Activated CD4-positive, alpha-beta T cell treated with anti-CD3 and anti-CD28 coated beads, Interleukin-2, amount 10 ng/mL, durations not matched to agents 7 days and 5 days (primary cell): Measurements from ENCODE around the gene GJA1. TPM values are rescaled to one million over a fixed set of nuclear protein-coding genes. Genes with fewer than 3 reads are reported as not detected.

Source experiments
- CTCF ChIA-PET: fragments of 350-600 bp; sonication (Branson Sonifier 250); formaldehyde crosslinking; loops from one replicate; lab custom pipeline; 2021; ENCODE audit warnings: antibody characterized with exemption; lab: Charles Lee
- POLR2A ChIA-PET: fragments of 350-600 bp; sonication (Branson Sonifier 250); formaldehyde crosslinking; loops from one replicate; lab custom pipeline; 2021; ENCODE audit warnings: antibody characterized with exemption; lab: Charles Lee
- DNase-seq: peaks from one replicate; pipeline ENCODE4 v3.0.0-alpha.2; 2020
- H3K27ac Mint-ChIP-seq: one replicate; pipeline ENCODE4 v1.8.0; 2021; ENCODE audit warnings: mild to moderate bottlenecking, moderate library complexity, mixed read lengths
- H3K27me3 Mint-ChIP-seq: one replicate; pipeline ENCODE4 v1.8.0; 2021; ENCODE audit warnings: mixed read lengths
- H3K36me3 Mint-ChIP-seq: one replicate; pipeline ENCODE4 v1.8.0; 2021; ENCODE audit warnings: low read depth, mixed read lengths
- H3K4me1 Mint-ChIP-seq: one replicate; pipeline ENCODE4 v1.8.0; 2021; ENCODE audit warnings: mixed read lengths
- H3K4me3 Mint-ChIP-seq: one replicate; pipeline ENCODE4 v1.8.0; 2021; ENCODE audit warnings: mild to moderate bottlenecking, moderate library complexity, mixed read lengths
- H3K9me3 Mint-ChIP-seq: one replicate; pipeline ENCODE4 v1.8.0; 2021; ENCODE audit warnings: mixed read lengths
- total RNA-seq, 2 experiments: library from RNA; stranded (reverse); gene quantifications; one replicate each; pipeline ENCODE4 v1.2.3, GENCODE V29; 2021

Gene GJA1
- total RNA-seq, 2 experiments from 2014 or later, result not detected

DNA sequence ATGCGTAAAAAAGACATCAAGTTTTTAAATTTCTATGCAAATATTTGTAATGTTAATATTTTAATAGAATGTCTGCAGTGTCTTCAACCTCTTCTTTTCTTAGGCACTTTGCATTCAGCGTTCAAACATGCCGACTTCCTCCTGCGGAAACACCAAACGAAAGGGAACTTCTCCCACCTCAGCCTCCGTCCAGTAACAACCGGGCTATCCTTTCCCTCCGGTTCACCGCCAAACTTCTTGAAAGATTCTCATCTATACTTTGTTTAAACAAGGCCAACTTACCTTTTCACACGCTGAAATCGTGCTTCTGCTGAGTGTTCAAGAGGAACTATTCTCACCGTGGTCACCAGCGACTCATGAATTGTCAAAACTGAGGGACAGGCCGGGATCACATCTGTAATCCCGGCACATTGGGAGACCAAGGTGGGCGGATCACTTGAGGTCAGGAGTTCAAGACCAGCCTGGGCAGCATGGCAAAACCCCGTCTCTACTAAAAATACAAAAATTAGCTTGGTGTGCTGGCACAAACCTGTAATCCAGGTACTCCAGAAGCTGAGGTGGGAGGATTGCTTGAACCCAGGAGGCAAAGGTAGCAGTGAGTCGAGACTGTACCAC lies 44.8 kb downstream of the GJA1 start:
- Mint-ChIP-seq H3K36me3 (no peaks in the 10 kb centered on the region), H3K9me3 (no peaks in the 10 kb centered on the region), H3K27ac (no peak overlapping the region), H3K27me3 (no peaks in the 10 kb centered on the region), H3K4me1 (no peaks in the 10 kb centered on the region), H3K4me3 (no peak overlapping the region)
- ChIA-PET CTCF (no interaction called here), POLR2A (interaction anchor here (0.5 kb wide), 1 partner anchor 673 kb away, joined by 6 read pairs; no protein-coding TSS in a partner anchor)
- DNase-seq, result no peak

DNA sequence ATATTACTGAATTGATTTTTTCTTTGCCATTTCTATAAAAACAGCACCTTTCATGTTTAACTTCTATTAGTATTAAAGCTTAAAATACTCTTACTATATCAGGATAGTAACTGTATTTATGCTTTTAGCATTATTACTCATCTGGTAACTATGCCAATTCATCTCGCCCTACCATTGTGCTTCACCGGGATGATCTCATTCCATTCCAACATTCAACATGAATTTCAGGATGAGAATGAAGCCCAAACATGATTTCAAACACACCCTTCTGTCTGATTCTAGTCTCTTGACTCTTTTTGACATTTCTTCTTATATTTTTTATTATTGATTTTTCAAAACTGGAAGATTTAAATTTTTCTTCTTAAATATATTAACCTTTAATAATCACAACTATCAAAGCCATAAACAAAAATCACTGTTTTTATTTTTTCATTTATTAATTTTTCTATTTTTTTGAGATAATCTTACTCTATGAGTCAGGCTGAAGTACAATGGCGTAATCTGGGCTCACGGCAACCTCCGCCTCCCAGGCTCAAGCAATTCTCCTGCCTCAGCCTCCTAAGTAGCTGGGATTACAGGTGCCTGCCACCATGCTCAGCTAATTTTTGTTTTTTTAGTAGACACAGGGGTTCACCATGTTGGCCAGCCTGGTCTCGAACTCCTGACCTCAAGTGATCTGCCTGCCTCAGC lies 46.7 kb downstream of the GJA1 start:
- POLR2A ChIA-PET, result no interaction called here
- no peak for DNase-seq
- Mint-ChIP-seq H3K9me3 (no peaks in the 10 kb centered on the region), H3K4me3 (no peak overlapping the region), H3K27ac (no peak overlapping the region), H3K36me3 (no peaks in the 10 kb centered on the region), H3K4me1 (no peaks in the 10 kb centered on the region), H3K27me3 (no peaks in the 10 kb centered on the region)
- CTCF ChIA-PET, result interaction anchor here (0.6 kb wide), 1 partner anchor 8 kb away, joined by 3 read pairs; no protein-coding TSS in a partner anchor

DNA sequence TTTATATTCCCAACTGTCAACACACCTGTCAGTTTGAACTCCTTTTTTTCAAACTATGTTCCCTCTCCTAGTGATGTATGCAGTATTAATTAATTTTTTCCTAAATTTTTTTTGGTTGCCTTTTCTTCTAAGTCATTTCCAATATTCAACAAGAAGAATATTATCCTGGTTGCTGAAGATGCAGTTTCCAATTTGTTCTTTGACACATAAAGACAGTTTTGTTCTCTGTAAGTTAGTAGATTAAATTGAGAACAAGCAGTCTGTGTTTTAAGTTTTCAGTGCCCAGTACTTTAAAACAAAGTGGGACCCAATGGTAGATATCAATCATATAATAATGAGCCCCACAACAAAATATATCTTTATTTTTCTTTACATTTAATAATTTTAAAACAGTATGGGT lies 47.3 kb downstream of the GJA1 start:
- Mint-ChIP-seq H3K27me3 (no peaks in the 10 kb centered on the region), H3K27ac (no peak overlapping the region), H3K36me3 (no peaks in the 10 kb centered on the region), H3K9me3 (no peaks in the 10 kb centered on the region), H3K4me1 (no peaks in the 10 kb centered on the region), H3K4me3 (no peak overlapping the region)
- ChIA-PET POLR2A (no interaction called here), CTCF (no interaction called here)
- no peak for DNase-seq

DNA sequence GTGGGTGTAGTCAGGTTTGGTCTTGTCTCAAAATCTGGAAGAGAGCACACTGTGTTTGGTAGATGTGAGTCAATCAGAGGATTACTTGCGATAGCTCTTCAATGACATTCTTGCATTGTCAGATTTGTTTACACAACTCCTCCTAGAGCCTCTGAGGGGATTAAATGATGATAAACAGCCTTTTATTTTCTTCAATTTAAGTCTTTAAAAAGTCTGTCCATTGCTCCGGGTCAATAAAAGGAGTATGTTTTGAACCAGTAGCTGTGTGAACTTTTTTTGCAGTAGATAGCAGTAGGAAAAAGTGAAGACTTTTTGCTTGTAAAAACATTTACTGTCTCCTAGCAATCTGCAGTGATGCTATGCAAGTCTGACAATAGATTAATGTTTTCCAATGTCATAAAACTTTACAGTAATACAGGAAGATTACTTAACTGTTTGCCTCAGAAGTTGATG lies 49.9 kb downstream of the GJA1 start:
- Mint-ChIP-seq H3K36me3 (no peaks in the 10 kb centered on the region), H3K27ac (no peak overlapping the region), H3K27me3 (no peaks in the 10 kb centered on the region), H3K9me3 (no peaks in the 10 kb centered on the region), H3K4me3 (no peak overlapping the region), H3K4me1 (no peaks in the 10 kb centered on the region)
- CTCF ChIA-PET, result no interaction called here
- POLR2A ChIA-PET, result no interaction called here
- DNase-seq, result no peak

GRCh38 chr6:121491576-121491975 lies 56.1 kb downstream of the GJA1 start:
- Mint-ChIP-seq H3K4me1 (no peaks in the 10 kb centered on the region), H3K27ac (no peak overlapping the region), H3K9me3 (no peaks in the 10 kb centered on the region), H3K27me3 (no peaks in the 10 kb centered on the region), H3K36me3 (no peaks in the 10 kb centered on the region), H3K4me3 (no peak overlapping the region)
- POLR2A ChIA-PET, result no interaction called here
- CTCF ChIA-PET, result no interaction called here
- no peak for DNase-seq

DNA sequence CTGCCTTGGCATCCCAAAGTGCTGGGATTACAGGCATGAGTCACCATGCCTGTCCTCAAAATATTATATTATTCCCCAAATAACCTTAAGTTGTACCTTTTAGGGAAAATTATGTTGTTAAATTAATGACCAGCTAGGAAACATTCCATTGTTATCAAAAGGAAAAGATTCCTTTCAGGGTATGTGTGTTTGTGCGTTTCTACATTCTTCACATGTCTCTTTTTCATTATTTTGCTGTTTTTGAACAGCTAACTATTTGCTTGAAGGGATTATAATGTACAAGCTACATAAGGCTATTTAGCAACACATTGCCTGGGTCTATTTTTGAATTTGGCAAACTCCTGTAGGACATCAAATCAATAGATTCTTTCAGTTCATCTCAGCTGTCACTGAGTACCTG lies 57.1 kb downstream of the GJA1 start:
- CTCF ChIA-PET, result interaction anchor here (0.9 kb wide), 1 partner anchor 12 kb away, joined by 3 read pairs; no protein-coding TSS in a partner anchor
- POLR2A ChIA-PET, result no interaction called here
- no peaks in the 10 kb centered on the region for H3K4me1 Mint-ChIP-seq
- no peaks in the 10 kb centered on the region for H3K36me3 Mint-ChIP-seq
- no peak for DNase-seq
- no peak overlapping the region for H3K27ac Mint-ChIP-seq
- H3K27me3 Mint-ChIP-seq, result no peaks in the 10 kb centered on the region
- no peaks in the 10 kb centered on the region for H3K9me3 Mint-ChIP-seq
- H3K4me3 Mint-ChIP-seq, result no peak overlapping the region

DNA sequence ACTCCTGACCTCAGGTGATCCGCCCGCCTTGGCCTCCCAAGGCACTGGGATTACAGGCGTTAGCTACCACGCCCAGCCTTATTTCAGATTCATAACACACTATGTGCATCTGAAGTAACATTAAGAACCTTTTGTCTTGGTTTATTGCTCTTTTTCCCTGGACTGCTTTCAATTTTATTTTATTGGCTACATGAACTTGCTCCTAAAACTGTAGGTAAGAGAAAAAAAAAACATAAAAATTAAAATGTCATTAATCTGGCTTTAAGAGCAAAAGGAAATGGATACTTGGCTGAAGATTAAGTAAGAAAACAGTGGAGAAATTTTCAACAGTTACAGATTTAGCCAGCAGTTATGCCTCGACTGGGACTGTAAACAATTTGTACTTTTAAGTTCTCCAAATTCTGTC lies 62.5 kb downstream of the GJA1 start:
- CTCF ChIA-PET, result no interaction called here
- Mint-ChIP-seq H3K4me3 (no peak overlapping the region), H3K36me3 (no peaks in the 10 kb centered on the region), H3K27ac (no peak overlapping the region), H3K27me3 (no peaks in the 10 kb centered on the region), H3K9me3 (no peaks in the 10 kb centered on the region), H3K4me1 (no peaks in the 10 kb centered on the region)
- POLR2A ChIA-PET, result no interaction called here
- DNase-seq, result no peak

- H3K27ac Mint-ChIP-seq, result no peak overlapping the region
- no peaks in the 10 kb centered on the region for H3K36me3 Mint-ChIP-seq
- H3K9me3 Mint-ChIP-seq, result no peaks in the 10 kb centered on the region
- no peaks in the 10 kb centered on the region for H3K27me3 Mint-ChIP-seq
- no peak for DNase-seq
- H3K4me1 Mint-ChIP-seq, result peaks cover under 1% of the 10 kb centered on the region
- H3K4me3 Mint-ChIP-seq, result no peak overlapping the region
- POLR2A ChIA-PET, result no interaction called here
- CTCF ChIA-PET, result no interaction called here
Observed at GRCh38 chr6:121498481-121499276, 63.2 kb downstream of the GJA1 start.

Other genes starting within 250 kb of the GJA1 start
- 10 to 100 TPM; 10.9 to 12.4 TPM for gene TBC1D32, start 101.2 kb upstream of the GJA1 start, total RNA-seq